Breast epithelium (tissue), 4 donors: ENCODE data around the gene MRPL42. TPM values are rescaled to one million over a fixed set of nuclear protein-coding genes. Genes with fewer than 3 reads are reported as not detected.

Source experiments
- DNase-seq, 2 donors: peaks; one replicate each; pipeline ENCODE4 v3.0.0-alpha.2; 2019; ENCODE audit warnings: low spot score in 2 of 2
- H3K27ac ChIP-seq, 2 donors: fragments of 200-600 bp; sonication (generic) in 1 of 2; one replicate each; pipeline ENCODE4 v1.5.1; 2016 to 2019; ENCODE audit warnings: mild to moderate bottlenecking in 1 of 2
- H3K27me3 ChIP-seq, 2 donors: fragments of 200-600 bp; sonication (generic) in 1 of 2; one replicate each; pipeline versions ENCODE4 v1.5.1 to v1.6.0; 2017 to 2019; ENCODE audit warnings: control low read depth in 1 of 2, mild to moderate bottlenecking in 1 of 2
- H3K36me3 ChIP-seq: fragments of 200-600 bp; one replicate; pipeline ENCODE4 v1.5.1; 2019
- H3K4me1 ChIP-seq, 2 donors: fragments of 200-600 bp; sonication (generic); one replicate each; pipeline ENCODE4 v1.5.1; 2016 to 2019; ENCODE audit warnings: control low read depth in 1 of 2
- H3K4me3 ChIP-seq, 3 donors: fragments of 200-600 bp; sonication (generic); 1 replicate in 2 of 3; 2 replicates in 1 of 3; pipeline ENCODE4 v1.5.1; 2016 to 2019; ENCODE audit warnings: mild to moderate bottlenecking in 3 of 3, moderate library complexity in 2 of 3
- H3K9me3 ChIP-seq, 2 donors: fragments of 200-600 bp; sonication (generic) in 1 of 2; one replicate each; pipeline ENCODE4 v1.5.1; 2016 to 2019; ENCODE audit warnings: control low read depth in 1 of 2
- CTCF ChIP-seq, 3 donors: fragments of 450-650 bp; IDR thresholded peaks; one replicate each; pipeline ENCODE4 v1.5.1; 2016 to 2017; ENCODE audit warnings: antibody characterized with exemption in 3 of 3, mild to moderate bottlenecking in 3 of 3, moderate library complexity in 3 of 3
- POLR2A ChIP-seq: fragments of 450-650 bp; IDR thresholded peaks from one replicate; pipeline ENCODE4 v1.6.1; 2016; ENCODE audit warnings: antibody characterized with exemption, mild to moderate bottlenecking, moderate library complexity
- POLR2AphosphoS5 ChIP-seq, 3 donors: sonication (generic); formaldehyde crosslinking; IDR thresholded peaks; one replicate each; pipeline ENCODE4 v1.6.1; 2017; ENCODE audit warnings: antibody characterized with exemption in 3 of 3
- intact Hi-C: fragments of 100-400 bp; cut with DNase I; formaldehyde crosslinking; loops from one replicate; pipeline ENCODE4 v1.15.1; 2023; ENCODE audit warnings: low total_unique reads
- total RNA-seq, 3 donors: library from RNA; depleted of rRNA; stranded (reverse); fragments of >200 nt; gene quantifications; one replicate each; pipeline ENCODE4 v1.1.0, GENCODE V29; 2016

Gene MRPL42
- total RNA-seq, 3 donors from 2014 or later, result 24.6 to 62.3 (median 41.0) TPM

GRCh38 chr12:93563807-93564538 is 96.7 kb downstream of the MRPL42 start:
- Histone ChIP-seq H3K9me3 (peaks cover under 1 to 4% of the 10 kb centered on the region in 2 donors), H3K27ac (no peak overlapping the region), H3K4me1 (no peaks in the 10 kb centered on the region), H3K36me3 (no peaks in the 10 kb centered on the region), H3K4me3 (no peak overlapping the region), H3K27me3 (no peaks in the 10 kb centered on the region)
- intact Hi-C loops, result no loop called here
- peak; percentile 45 to 65 for DNase-seq
- no peak for TF ChIP-seq POLR2A
- TF ChIP-seq POLR2AphosphoS5 (IDR thresholded peaks at IDR 0.05), result peak in 1 of 3 donors; percentile 42
- no peak for TF ChIP-seq CTCF (IDR thresholded peaks at IDR 0.05)

- Histone ChIP-seq H3K36me3 (no peaks in the 10 kb centered on the region), H3K4me1 (no peaks in the 10 kb centered on the region), H3K9me3 (peaks cover 0 to 2% of the 10 kb centered on the region in 2 donors), H3K27ac (no peak overlapping the region), H3K27me3 (no peaks in the 10 kb centered on the region), H3K4me3 (no peak overlapping the region)
- intact Hi-C loops, result no loop called here
- no peak for TF ChIP-seq POLR2A
- no peak for TF ChIP-seq POLR2AphosphoS5 (IDR thresholded peaks at IDR 0.05)
- TF ChIP-seq CTCF (IDR thresholded peaks at IDR 0.05), result no peak
- no peak for DNase-seq
Measured at GRCh38 chr12:93565760-93566159, 98.4 kb downstream of the MRPL42 start.

Other genes starting within 250 kb of the MRPL42 start
- 10 to 100 TPM; 51.1 to 94.3 (median 72.4) TPM for gene NUDT4, start 89.6 kb upstream of the MRPL42 start, total RNA-seq
- 10 to 100 TPM; 23.0 to 47.7 (median 43.3) TPM for gene UBE2N, start 25.6 kb upstream of the MRPL42 start, total RNA-seq
- gene SOCS2, start 105.2 kb downstream of the MRPL42 start, total RNA-seq, result 10 to 100 TPM; 29.0 to 59.4 (median 59.0) TPM
- 10 to 100 TPM; 24.0 to 49.8 (median 44.2) TPM for gene CRADD, start 209.9 kb downstream of the MRPL42 start, total RNA-seq